Embryonic facial prominence (tissue), 1 donor: Measurements from ENCODE around the gene GRAP.

ENCODE experiments used
- DNase-seq: peaks from one replicate; pipeline ENCODE4 v3.0.0-alpha.2; 2016; ENCODE audit errors: extremely low spot score

Gene GRAP

DNA sequence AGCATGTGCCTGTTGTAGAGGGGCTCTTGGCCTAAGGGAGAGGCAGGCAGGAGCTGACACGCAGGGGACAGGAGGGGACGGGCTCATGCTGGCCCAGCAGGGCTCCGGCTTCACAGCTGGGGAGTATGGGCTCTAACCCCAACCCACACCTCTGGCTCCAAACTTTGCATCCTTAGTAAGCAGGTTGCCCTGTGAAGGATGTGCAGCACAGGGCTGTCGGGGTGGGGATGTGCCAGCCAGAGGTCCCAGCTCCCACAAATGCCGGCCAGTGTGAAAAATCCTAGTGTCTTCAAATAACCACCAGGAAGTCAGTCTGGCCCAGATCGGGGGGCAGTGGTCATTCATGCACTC, 28.2 kb downstream of the GRAP start:
- DNase-seq: no peak

GRCh38 chr17:19017804-19018599, 28.8 kb downstream of the GRAP start:
- DNase-seq: no peak

DNA sequence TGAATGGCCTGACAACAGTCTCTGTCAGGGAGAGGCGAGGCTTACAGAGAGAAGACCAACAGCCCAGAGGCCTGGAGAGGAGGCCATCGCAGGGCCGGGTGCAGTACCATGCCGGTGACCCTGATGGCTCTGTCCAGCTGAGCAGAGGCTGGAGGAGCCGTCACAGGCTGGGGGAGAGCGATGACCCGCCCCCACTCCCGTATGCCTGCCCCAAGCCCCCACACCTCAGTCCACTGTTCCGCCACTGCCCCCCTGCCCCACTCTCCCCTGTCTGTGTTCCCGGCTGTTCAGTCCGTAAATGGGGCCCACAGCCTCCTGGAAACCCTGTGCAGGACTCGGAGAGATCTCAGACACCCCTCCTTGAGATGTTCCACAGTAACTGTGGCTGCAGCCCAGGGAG, 29.4 kb downstream of the GRAP start:
- DNase-seq: no peak

- DNase-seq: no peak
Measured at GRCh38 chr17:19016881-19017280, 29.9 kb downstream of the GRAP start.

DNA sequence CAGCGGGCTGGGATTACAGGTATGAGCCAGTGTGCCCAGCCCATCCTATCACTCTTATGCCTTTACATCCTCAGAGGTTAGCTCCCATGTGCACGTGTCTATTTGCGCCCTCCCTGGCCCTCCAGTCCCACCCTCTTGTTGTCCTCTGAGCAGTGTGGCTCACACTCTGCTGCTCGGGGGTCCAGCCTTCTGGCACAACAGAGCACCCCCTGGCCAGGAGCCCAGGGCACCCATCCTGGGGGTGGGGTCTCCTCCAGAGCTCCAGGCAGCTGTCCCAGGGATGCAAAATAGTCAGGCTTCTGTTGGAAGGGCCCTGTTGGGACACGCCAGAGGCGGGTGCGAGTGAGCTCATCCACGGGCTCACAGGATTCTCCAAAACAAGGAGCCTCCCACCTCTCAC, 30.5 kb downstream of the GRAP start:
- DNase-seq: no peak

DNA sequence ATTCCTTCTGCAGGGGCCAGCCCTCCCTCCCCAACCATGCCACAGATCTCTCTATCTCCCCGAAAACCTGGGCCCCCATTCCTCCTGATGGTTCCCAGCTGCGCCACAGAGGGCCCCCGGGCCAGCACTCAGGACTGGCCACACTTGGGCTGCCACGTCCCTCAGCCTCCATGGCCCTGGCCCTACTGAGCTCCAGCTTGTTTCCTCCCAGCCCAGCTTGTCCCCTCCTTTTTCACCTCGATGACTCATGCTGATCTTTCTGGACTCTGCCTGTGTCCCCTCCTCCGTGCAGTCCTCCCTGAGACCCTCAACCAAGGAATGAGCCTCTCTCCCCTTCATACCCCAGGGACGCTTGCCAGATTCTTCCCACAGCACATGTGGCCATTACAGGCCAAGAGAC, 31.3 kb downstream of the GRAP start:
- no peak for DNase-seq

GRCh38 chr17:19014628-19015215, 32.0 kb downstream of the GRAP start:
- no peak for DNase-seq

GRCh38 chr17:19013806-19014627, 32.7 kb downstream of the GRAP start:
- no peak for DNase-seq

DNA sequence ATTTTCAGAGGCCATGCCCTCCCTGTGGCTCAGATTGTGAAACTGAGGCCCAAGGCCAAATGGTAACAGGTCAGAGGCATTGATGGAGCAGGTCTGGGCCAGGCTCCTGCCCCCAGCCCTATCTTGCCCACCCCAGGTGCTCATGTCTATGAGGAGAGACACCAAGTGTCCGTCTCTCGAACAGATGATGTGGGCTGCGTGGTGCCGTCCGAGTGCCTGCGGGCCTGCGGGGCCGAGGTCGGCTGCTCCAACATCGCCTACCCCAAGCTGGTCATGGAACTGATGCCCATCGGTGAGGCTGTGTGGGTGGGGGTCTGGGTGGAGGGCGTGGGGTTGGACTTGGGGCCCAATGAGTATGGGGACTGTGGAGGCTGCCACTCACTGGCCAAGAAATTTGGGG, 33.5 kb downstream of the GRAP start:
- DNase-seq: no peak

GRCh38 chr17:19012171-19013080, 34.3 kb downstream of the GRAP start:
- no peak for DNase-seq

- DNase-seq: no peak
Measured at GRCh38 chr17:19011581-19011980, 35.2 kb downstream of the GRAP start.

DNA sequence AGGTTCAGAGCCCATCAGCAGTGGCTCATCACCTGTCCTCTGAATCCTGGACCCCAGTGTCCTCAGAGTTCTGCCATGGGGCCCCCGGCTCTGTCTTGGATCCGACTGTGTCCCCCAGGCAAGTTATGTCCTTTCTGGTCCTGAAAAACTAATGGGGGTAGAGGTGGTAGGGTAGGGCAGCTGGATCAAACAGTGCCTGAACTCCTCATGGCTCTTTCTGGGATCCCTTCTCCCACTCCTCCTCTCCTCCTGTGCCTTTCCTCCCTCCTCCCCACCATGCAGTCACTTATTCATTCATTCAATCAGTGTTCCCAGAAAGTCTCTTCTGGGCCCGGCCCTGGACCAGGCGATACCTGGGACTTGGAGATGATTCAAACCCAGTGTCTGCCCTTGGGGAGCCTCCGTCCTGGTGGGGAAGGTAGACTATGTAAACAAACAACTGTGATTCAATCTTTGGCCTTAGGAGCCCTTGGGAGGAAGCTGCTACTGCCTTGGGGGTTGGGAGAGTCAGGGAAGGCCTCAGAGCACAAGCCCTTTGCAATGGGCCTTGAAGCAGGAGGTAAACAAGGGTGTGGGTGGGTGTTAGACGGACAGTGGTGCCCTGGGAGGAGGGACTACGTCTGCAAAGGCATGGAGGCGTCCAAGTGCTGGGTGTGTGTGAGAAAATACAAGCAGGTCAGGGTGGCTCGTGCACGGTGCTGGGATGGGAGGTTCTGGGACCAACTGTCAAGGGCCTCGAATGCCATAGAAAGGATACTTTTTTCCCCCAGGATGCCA, 35.8 kb downstream of the GRAP start:
- DNase-seq: no peak

- DNase-seq: no peak
Measured at GRCh38 chr17:19009970-19010369, 36.8 kb downstream of the GRAP start.

DNA sequence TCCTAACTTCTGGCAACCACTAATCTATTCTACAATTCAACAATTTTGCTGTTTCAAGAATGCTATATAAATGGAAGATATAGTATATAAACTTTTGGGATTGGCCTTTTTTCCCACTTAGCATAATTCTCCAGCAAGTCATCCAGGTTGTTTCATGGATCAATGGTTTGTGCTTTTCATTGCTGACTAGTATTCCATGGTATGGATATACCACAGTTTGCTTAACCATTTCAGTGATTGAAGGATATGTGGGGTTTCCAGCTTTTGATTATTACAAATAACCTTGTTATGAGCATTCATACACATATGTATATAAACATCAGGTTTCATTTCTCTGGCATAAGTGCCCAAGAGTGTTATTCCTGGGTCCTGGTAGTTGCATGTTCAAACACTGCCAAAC, 40.1 kb downstream of the GRAP start:
- DNase-seq: no peak

DNA sequence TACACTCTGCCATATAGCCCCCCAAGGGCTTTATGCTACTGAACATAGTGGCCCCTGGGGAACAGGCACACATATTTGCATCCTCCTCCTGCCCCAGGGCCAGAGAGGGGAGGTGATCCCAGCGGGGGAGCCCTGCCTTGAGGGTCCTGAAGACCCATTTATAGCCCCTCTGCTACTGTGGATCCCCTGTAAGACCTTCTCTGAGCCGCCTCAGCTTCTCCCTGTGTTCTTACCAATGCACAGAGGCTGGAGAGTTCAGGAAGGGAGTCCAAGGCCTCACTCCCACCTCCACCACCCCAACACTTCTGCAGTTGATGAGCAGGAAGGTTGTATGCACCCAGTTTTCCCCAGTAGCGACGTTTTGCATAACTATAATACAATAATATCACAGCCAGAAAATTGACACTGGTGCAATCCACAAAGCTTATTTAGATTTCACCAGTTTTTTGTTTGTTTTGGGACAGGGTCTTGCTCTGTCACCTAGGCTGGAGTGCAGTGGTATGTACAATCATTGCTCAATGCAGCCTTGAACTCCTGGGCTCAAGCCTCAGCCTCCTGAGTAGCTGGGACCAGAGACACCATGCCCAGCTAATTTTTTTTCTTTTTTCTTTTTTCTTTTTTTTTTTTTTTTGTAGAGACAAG, 40.8 kb downstream of the GRAP start:
- DNase-seq: no peak

DNA sequence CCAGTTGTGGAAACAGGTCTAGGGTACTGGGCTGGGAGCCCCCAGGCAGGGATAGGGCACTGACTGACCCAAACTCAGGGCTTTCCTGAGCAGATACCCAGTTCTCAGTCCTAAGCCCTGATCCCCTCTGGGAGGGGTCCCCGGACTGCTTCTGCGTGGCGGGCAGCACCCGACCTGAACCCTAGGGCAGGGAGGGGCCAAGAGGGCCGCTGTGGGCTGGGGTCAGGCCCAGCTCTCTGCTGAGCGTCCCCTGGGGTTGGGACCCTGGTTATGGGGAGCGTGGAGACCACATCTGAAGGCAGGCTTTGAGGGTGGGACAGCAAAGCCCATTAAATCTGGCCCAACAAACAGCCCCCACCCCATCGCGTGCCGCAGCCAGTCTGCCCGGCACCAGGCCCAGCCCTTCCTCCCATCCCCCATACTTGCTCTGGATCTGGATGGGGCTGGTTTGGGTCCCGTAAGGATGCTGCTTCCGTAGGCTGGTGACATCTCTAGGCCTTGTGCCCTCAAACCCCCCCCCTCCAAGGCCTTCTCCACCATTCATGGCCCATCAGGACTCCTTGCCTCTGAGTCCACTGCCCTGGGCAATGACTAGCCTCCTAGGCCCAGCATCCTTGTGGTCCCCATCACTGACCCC, 41.5 kb downstream of the GRAP start:
- DNase-seq: no peak

GRCh38 chr17:19004421-19005136, 42.2 kb downstream of the GRAP start, which contains the start of gene FAM83G:
Gene FAM83G (minus strand): TSS chr17:19004764. CDS start chr17:19004041, 723 bp downstream.
- DNase-seq: no peak

DNA sequence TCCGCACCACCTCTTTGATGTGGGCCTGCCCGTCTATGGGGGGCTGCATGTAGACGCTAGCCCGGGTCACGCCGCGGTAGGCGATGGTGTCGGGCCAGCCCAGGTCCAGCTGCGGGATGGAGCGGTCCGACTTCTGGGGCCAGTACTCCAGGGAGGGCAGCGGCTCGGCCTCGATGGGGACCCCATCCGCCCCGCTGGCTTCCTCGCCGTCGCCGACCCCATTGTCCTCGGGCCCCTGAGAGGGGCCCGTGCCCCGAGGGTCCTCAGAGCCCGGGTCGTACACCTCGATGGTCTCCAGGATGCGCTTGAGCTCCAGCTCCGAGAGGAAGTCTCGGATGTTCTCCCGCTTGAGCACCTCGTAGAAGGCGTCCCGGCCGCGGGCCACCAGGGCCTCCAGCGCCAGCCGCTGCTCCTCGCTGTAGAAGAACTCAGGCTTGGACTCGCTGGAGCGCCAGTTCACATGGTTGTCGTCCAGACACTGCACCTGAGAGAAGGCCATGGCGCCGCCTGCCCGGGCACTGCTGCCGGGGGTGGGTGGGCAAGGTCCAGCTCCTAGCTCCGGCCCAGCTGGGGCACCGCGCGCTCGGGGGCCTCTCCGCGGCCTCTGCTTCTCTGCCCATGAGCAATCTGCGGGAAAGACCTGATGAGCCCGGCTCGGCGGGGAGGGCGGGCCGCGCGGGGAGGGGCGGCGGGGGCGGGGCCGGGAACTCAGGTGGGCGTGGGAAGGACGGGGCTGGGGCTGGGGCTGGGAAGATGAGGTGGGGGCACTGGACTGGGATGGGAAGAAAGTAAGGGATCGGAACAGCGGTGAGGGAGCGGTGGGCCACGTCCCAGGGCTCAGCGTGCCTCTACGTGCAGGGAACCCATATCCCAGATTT, 43.0 kb downstream of the GRAP start:
- DNase-seq: no peak
